Measurements from ENCODE around the gene SCRN2. TPM values are rescaled to one million over a fixed set of nuclear protein-coding genes. Genes with fewer than 3 reads are reported as not detected.

Gene SCRN2
- total and polyA plus RNA-seq, 12 donors, result 6.3 to 136 (median 40.5) TPM

DNA sequence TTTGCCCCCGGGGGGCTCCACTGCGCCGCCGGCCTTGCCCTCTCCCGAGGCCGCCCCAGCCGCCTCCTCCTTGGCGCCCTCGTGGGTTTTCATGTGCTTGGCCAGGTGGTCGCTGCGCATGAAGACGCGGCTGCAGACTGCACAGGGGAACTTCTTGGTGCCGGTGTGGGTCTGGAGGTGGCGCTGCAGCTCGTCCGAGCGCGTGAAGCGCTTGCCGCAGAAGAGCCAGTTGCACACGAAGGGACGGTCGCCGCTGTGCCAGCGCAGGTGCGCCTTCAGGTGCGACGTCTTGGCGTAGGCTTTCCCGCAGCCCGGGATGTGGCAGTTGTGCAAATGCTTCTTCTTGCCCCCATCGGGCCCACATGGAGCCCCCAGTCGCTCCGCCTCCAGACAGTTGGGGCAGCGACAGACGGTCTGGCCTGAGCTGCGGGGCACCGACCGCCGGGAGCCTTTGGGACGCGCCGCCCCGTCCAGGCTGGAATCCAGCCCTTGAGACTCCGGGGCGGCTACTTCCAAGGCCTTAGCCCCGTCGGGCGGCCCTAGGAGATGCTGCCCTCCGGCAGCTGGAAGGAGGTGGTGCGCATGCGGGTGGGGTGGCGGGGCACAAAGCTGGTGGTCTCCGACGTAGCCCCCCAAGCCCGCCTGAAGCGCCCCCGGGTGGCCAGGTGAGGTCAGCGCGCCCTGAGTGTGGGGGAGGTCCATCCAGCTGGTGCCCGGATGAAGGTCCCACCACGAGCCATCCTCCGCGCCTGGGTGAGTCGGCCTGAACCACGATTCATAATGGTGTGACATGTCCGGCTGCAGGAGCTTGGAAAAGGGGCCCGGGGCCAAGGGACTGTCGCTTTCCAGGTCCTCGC lies 6.5 kb upstream of the SCRN2 start:
- intact Hi-C loops (cut with DNase I), result loop anchor here in 1 of 2 donors (5.0 kb wide), 1 partner anchor 170 kb away; no protein-coding TSS in a partner anchor
- no peak for TF ChIP-seq POLR2A (IDR thresholded peaks at IDR 0.05)
- TF ChIP-seq, protein P1, sequence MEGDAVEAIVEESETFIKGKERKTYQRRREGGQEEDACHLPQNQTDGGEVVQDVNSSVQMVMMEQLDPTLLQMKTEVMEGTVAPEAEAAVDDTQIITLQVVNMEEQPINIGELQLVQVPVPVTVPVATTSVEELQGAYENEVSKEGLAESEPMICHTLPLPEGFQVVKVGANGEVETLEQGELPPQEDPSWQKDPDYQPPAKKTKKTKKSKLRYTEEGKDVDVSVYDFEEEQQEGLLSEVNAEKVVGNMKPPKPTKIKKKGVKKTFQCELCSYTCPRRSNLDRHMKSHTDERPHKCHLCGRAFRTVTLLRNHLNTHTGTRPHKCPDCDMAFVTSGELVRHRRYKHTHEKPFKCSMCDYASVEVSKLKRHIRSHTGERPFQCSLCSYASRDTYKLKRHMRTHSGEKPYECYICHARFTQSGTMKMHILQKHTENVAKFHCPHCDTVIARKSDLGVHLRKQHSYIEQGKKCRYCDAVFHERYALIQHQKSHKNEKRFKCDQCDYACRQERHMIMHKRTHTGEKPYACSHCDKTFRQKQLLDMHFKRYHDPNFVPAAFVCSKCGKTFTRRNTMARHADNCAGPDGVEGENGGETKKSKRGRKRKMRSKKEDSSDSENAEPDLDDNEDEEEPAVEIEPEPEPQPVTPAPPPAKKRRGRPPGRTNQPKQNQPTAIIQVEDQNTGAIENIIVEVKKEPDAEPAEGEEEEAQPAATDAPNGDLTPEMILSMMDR (IDR thresholded peaks at IDR 0.05), result no peak
- peaks cover 19% of the 10 kb centered on the region for H3K27me3 ChIP-seq
- peaks cover 8 to 12% of the 10 kb centered on the region in 2 donors for H3K4me1 ChIP-seq (replicated peaks in 1 of 2)
- WGBS, 4 donors, result 41 to 60% (median 51%) methylated on average over 10 to 71 of the region's 71 CpGs
- H3K9me3 ChIP-seq (replicated peaks in 1 of 3), result no peaks in the 10 kb centered on the region
- H3K4me3 ChIP-seq, result no peak overlapping the region
- no peaks in the 10 kb centered on the region for H3K36me3 ChIP-seq (replicated peaks in 1 of 2)
- DNase-seq, result no peak
- no peak overlapping the region for H3K27ac ChIP-seq

DNA sequence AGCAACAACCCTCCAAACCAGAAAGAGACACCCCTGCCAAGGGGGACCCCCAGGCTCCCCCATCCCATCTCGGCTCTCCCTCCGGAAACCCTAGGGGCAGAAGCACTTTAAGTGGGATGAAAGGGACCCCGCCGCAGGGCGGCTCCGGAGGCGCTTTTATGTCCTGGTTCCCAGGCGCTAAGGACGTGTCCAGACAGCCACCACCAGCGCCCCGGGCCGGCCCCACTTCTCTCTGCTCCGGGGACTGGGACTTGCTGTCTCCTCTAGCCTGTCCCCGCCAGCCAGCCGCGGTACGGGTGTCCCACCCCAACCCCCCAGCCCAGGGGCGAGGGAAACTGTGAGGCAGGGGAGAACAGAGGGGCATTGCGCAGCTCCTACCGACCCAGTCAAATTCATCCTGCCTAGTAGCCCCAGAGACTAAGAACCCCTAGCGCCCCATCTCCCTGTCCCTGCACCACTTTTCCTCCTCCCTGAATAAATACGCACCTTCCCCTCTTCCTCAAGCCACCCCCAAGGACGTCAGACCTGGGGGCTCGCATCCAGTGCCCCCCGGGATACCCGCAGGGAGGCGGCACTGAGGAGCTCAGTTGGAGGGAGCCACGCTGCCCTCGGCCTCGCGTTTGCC lies 5.8 kb upstream of the SCRN2 start:
- H3K27ac ChIP-seq, result no peak overlapping the region
- DNase-seq, result no peak
- WGBS, 4 donors, result 32 to 51% (median 40%) methylated on average over 9 to 31 of the region's 31 CpGs
- H3K36me3 ChIP-seq (replicated peaks in 1 of 2), result no peaks in the 10 kb centered on the region
- peaks cover 14% of the 10 kb centered on the region for H3K27me3 ChIP-seq
- no peak for TF ChIP-seq POLR2A (IDR thresholded peaks at IDR 0.05)
- intact Hi-C loops (cut with DNase I), result loop anchor here in 1 of 2 donors (5.0 kb wide), 1 partner anchor 170 kb away; no protein-coding TSS in a partner anchor
- H3K4me3 ChIP-seq, result no peak overlapping the region
- H3K9me3 ChIP-seq (replicated peaks in 1 of 3), result no peaks in the 10 kb centered on the region
- H3K4me1 ChIP-seq (replicated peaks in 1 of 2), result peaks cover 8 to 12% of the 10 kb centered on the region in 2 donors

DNA sequence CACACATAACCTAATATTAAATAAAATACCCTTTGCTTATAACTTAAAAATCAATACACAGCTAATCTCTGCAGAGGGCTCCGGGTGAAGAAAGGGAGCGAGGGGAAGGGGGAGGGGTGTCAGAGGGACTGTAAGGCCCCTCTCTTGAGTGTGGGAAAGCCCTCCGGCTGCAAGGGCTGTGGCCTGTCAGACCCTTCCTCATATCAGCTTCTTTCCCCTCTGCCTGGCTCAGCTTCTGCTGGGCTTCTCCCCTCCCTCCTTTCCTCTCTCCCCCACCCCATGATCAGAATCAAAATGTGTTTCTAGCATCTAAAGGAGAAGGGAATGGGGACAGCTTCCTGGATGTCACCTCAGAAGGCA lies 4.6 kb upstream of the SCRN2 start:
- no peak for TF ChIP-seq POLR2A (IDR thresholded peaks at IDR 0.05)
- TF ChIP-seq, protein P1 (IDR thresholded peaks at IDR 0.05), result no peak
- 73 to 83% (median 75%) methylated on average over 3 of the region's 3 CpGs for WGBS, 4 donors
- H3K9me3 ChIP-seq (replicated peaks in 1 of 3), result no peaks in the 10 kb centered on the region
- peaks cover 4 to 9% of the 10 kb centered on the region in 2 donors for H3K4me1 ChIP-seq (replicated peaks in 1 of 2)
- H3K4me3 ChIP-seq, result no peak overlapping the region
- DNase-seq, result no peak
- H3K27ac ChIP-seq, result no peak overlapping the region
- H3K27me3 ChIP-seq, result peaks cover 14% of the 10 kb centered on the region
- intact Hi-C loops (cut with DNase I), result loop anchor here in 1 of 2 donors (2.0 to 5.0 kb wide), 2 partner anchors 43 to 172 kb away; no protein-coding TSS in a partner anchor
- H3K36me3 ChIP-seq (replicated peaks in 1 of 2), result no peaks in the 10 kb centered on the region

DNA sequence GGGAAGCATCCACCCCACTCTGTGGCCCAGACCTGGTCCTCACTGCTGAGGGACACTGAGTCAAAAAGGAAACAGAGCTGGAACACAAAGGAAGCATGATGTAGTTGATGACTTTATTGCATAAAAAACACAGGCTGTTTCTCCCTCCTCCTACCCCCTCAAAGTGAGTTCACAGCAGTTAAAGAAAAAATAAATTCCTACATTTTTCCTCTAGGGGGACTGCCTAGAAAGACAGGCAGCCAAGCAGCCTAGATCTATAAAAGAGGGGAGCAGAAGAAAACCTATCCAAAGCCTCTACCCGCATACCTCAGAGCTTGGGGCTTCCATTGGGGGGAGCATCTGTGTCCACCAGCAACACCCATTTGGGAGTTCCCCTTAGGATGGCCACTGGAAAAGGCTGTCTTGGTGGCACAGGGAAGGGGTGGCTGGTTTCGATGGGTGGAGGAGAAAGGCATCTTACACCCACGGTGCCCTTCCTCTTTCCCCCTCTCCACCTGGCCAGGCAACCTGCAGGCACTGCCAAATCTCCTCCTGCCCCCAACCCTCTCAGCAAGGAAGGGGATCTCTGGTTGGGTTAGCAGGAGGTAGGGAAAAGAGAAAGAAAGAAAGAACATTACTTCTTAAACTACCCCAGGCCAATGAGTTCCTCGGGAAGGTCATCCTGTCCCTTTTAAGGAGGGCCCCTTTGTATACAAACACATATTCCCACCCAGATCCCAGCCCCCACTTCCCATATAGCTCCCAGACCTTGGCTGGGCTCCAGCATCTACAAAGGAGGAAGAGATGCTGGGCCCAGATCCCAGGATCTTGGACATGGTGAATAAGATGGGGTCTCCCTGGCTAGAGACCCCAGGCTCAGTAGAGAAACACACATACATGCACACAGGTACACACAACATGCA lies 4.0 kb upstream of the SCRN2 start:
- peaks cover 8 to 11% of the 10 kb centered on the region in 2 donors for H3K4me1 ChIP-seq (replicated peaks in 1 of 2)
- H3K9me3 ChIP-seq (replicated peaks in 1 of 3), result no peaks in the 10 kb centered on the region
- no peak overlapping the region for H3K4me3 ChIP-seq
- H3K27ac ChIP-seq, result no peak overlapping the region
- WGBS, 4 donors, result 25 to 68% (median 61%) methylated on average over 1 to 4 of the region's 4 CpGs
- DNase-seq, result no peak
- H3K27me3 ChIP-seq, result peaks cover 14% of the 10 kb centered on the region
- intact Hi-C loops (cut with DNase I), result loop anchor here in 1 of 2 donors (2.0 to 5.0 kb wide), 3 partner anchors 44 to 172 kb away; no protein-coding TSS in a partner anchor
- H3K36me3 ChIP-seq (replicated peaks in 1 of 2), result no peaks in the 10 kb centered on the region
- TF ChIP-seq, protein P1 (IDR thresholded peaks at IDR 0.05), result peak in 5 of 6 experiments; percentile 18 to 38 (median 22)
- TF ChIP-seq POLR2A (IDR thresholded peaks at IDR 0.05), result no peak
